Measurements from ENCODE around the gene LRRC25.

GRCh38 chr19:18438331-18439024 is 41.1 kb upstream of the LRRC25 start:
- TF ChIP-seq CTCF (conservative IDR thresholded peaks at IDR 0.05) (no peak), EZH2 (IDR thresholded peaks at IDR 0.05; ENCODE audit: low read depth) (no peak)
